Measurements from ENCODE around the gene RIMKLB.

Gene RIMKLB, protein sequence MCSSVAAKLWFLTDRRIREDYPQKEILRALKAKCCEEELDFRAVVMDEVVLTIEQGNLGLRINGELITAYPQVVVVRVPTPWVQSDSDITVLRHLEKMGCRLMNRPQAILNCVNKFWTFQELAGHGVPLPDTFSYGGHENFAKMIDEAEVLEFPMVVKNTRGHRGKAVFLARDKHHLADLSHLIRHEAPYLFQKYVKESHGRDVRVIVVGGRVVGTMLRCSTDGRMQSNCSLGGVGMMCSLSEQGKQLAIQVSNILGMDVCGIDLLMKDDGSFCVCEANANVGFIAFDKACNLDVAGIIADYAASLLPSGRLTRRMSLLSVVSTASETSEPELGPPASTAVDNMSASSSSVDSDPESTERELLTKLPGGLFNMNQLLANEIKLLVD

DNA sequence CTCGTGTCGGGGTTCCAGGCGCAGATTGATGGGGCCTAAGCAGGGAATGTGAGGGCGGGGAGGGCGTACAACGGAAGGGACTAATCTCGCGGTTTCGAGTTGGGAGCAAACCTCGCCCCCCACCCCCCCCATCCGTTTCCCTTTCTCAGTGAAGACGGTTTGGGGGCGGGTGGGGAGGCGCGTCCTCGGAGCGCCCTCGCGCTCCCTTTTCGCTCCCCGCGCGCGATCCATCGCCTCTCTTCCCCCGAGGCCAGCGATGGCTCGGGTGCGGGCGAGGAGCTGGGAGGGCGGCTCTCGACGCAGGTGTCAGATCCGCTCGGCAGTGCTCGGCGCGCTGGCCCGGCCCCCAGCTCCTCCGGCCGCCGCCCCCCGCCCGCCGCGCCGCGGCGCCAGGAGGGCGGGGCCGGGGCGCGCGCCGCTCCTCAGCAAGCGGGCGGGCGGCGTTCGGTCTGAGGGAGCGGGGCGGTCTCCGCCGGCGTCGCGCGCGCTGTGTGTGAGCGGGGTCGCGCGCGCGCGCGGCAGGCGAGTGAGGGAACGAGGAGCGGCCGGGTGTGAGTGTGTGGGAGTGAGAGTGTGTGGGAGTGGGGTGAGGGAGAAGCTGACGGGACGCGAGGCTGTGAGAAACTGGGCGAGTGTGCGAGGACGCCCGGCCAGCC lies at the start of gene RIMKLB:
Gene RIMKLB (plus strand): TSS at position 516 of the 656 bp plus-strand sequence. CDS start 15,876 bp downstream, outside the sequence.
- peak within 1 kb of the TSS; percentile 98 for H3K4me3 ChIP-seq (ENCODE audit: low read depth, low read length)
- DNase-seq (ENCODE audit: low read depth) = peak; percentile 86
- no peak for TF ChIP-seq CTCF (IDR thresholded peaks at IDR 0.05; ENCODE audit: insufficient read depth, low read depth, low read length, missing control alignments)

GRCh38 chr12:8648576-8649205 lies 49.1 kb upstream of the RIMKLB start:
- TF ChIP-seq CTCF (IDR thresholded peaks at IDR 0.05; ENCODE audit: insufficient read depth, low read depth, low read length, missing control alignments) = no peak
- no peak overlapping the region for H3K4me3 ChIP-seq (ENCODE audit: low read depth, low read length)
- DNase-seq (ENCODE audit: low read depth) = peak; percentile 97

GRCh38 chr12:8655421-8655820 lies 42.4 kb upstream of the RIMKLB start:
- DNase-seq (ENCODE audit: low read depth) = no peak
- TF ChIP-seq CTCF (IDR thresholded peaks at IDR 0.05; ENCODE audit: insufficient read depth, low read depth, low read length, missing control alignments) = no peak
- no peak overlapping the region for H3K4me3 ChIP-seq (ENCODE audit: low read depth, low read length)

- no peak for DNase-seq (ENCODE audit: low read depth)
- H3K4me3 ChIP-seq (ENCODE audit: low read depth, low read length) = no peak overlapping the region
- no peak for TF ChIP-seq CTCF (IDR thresholded peaks at IDR 0.05; ENCODE audit: insufficient read depth, low read depth, low read length, missing control alignments)
Measured at GRCh38 chr12:8658346-8658745, 39.4 kb upstream of the RIMKLB start.

DNA sequence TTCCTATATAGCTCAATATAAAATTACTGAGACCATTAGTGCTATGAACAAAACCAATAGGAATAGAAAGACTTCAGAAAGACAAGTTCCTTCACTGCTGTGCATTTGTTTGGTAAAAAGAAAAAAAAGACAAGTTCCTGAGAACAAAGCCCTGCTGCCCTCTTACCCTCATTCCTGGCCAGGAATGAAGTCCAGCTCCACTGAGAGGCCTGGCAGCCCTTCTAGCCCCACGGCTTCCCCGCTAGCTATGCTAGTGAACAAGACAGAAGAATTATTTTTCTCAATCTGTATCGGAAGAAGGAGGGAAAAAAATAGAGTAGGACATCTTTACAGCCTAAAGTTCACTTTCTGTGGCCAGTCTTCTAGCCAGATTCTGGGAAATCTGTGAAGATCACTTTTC lies 36.8 kb upstream of the RIMKLB start:
- H3K4me3 ChIP-seq (ENCODE audit: low read depth, low read length) = no peak overlapping the region
- TF ChIP-seq CTCF (IDR thresholded peaks at IDR 0.05; ENCODE audit: insufficient read depth, low read depth, low read length, missing control alignments) = no peak
- DNase-seq (ENCODE audit: low read depth) = no peak

DNA sequence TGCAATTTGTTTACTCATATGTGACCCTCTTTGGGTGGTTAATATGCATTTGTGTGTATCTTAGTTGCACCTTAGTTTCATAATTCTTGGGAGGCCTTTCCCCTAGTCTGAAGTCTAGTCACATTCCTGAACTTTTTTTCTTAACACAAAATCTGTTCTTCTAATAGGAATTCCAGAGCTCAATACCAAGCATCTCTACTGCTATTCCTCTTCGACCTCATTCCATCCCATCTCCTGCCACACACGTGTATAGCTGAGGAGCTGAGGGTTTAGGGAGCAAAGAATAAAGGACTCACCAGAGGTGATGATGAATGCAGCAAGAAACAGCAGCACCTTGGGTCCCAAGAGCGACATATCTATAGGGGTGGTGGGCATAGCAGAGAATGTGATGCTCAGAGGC lies 36.0 kb upstream of the RIMKLB start:
- no peak for TF ChIP-seq CTCF (IDR thresholded peaks at IDR 0.05; ENCODE audit: insufficient read depth, low read depth, low read length, missing control alignments)

More for the DNA sequence above, 36.0 kb upstream of the RIMKLB start:
- H3K4me3 ChIP-seq (ENCODE audit: low read depth, low read length) = no peak overlapping the region
- DNase-seq (ENCODE audit: low read depth) = no peak
